Measurements from ENCODE around the gene PPFIBP2.

Gene PPFIBP2

DNA sequence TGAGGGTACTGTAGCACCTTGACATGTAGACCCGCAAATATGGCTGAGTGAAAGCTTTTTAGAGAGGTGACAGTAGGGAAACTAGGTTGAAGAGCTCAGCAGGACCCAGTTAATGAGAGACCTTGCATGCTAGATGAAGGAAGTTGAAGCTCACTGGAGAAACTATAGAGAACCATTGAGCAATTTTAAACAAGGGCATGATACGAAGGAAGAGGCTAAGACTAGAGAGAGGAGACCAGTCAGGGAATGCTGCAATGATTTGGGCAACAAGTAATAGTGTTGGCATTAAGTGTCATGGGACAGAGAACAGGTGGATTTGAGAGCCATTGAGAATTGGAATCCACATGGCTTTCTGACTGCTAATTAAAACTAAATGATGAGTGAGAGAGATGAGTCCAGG, 24.4 kb upstream of the PPFIBP2 start:
- H3K9me3 Mint-ChIP-seq: no peaks in the 10 kb centered on the region
- no peak for DNase-seq
- H3K27me3 Mint-ChIP-seq: no peaks in the 10 kb centered on the region
- H3K4me1 Mint-ChIP-seq: no peaks in the 10 kb centered on the region
- no peak overlapping the region for H3K27ac Mint-ChIP-seq
- no peak overlapping the region for H3K4me3 Mint-ChIP-seq
- CTCF ChIA-PET: no interaction called here
- no peaks in the 10 kb centered on the region for H3K36me3 Mint-ChIP-seq

GRCh38 chr11:7490054-7490453, 23.7 kb upstream of the PPFIBP2 start:
- CTCF ChIA-PET: no interaction called here
- H3K36me3 Mint-ChIP-seq: no peaks in the 10 kb centered on the region
- H3K4me3 Mint-ChIP-seq: no peak overlapping the region
- H3K9me3 Mint-ChIP-seq: no peaks in the 10 kb centered on the region
- no peaks in the 10 kb centered on the region for H3K4me1 Mint-ChIP-seq
- DNase-seq: no peak
- no peaks in the 10 kb centered on the region for H3K27me3 Mint-ChIP-seq
- no peak overlapping the region for H3K27ac Mint-ChIP-seq

- Mint-ChIP-seq H3K4me1 (no peaks in the 10 kb centered on the region), H3K27ac (no peak overlapping the region), H3K9me3 (no peaks in the 10 kb centered on the region), H3K4me3 (no peak overlapping the region), H3K27me3 (no peaks in the 10 kb centered on the region), H3K36me3 (no peaks in the 10 kb centered on the region)
- no peak for DNase-seq
- CTCF ChIA-PET: no interaction called here
Measured at GRCh38 chr11:7490535-7490934, 23.3 kb upstream of the PPFIBP2 start.

GRCh38 chr11:7492253-7492652, 21.5 kb upstream of the PPFIBP2 start:
- no peaks in the 10 kb centered on the region for H3K27me3 Mint-ChIP-seq
- H3K36me3 Mint-ChIP-seq: no peaks in the 10 kb centered on the region
- no peak overlapping the region for H3K4me3 Mint-ChIP-seq
- CTCF ChIA-PET: no interaction called here
- no peaks in the 10 kb centered on the region for H3K4me1 Mint-ChIP-seq
- no peaks in the 10 kb centered on the region for H3K9me3 Mint-ChIP-seq
- H3K27ac Mint-ChIP-seq: no peak overlapping the region
- DNase-seq: no peak

GRCh38 chr11:7493670-7494069, 20.1 kb upstream of the PPFIBP2 start:
- no peaks in the 10 kb centered on the region for H3K4me1 Mint-ChIP-seq
- CTCF ChIA-PET: no interaction called here
- H3K36me3 Mint-ChIP-seq: no peaks in the 10 kb centered on the region
- H3K4me3 Mint-ChIP-seq: no peak overlapping the region
- no peak overlapping the region for H3K27ac Mint-ChIP-seq
- H3K9me3 Mint-ChIP-seq: no peaks in the 10 kb centered on the region
- H3K27me3 Mint-ChIP-seq: no peaks in the 10 kb centered on the region
- no peak for DNase-seq

- Mint-ChIP-seq H3K4me1 (no peaks in the 10 kb centered on the region), H3K27me3 (no peaks in the 10 kb centered on the region), H3K4me3 (no peak overlapping the region), H3K36me3 (no peaks in the 10 kb centered on the region), H3K9me3 (no peaks in the 10 kb centered on the region), H3K27ac (no peak overlapping the region)
- no peak for DNase-seq
- CTCF ChIA-PET: no interaction called here
Measured at GRCh38 chr11:7494086-7494745, 19.6 kb upstream of the PPFIBP2 start.

- no peak overlapping the region for H3K4me3 Mint-ChIP-seq
- no peaks in the 10 kb centered on the region for H3K36me3 Mint-ChIP-seq
- no peaks in the 10 kb centered on the region for H3K4me1 Mint-ChIP-seq
- no peak overlapping the region for H3K27ac Mint-ChIP-seq
- DNase-seq: no peak
- CTCF ChIA-PET: interaction anchor here (0.6 kb wide), 1 partner anchor 91 kb away, joined by 5 read pairs; no protein-coding TSS in a partner anchor
- H3K27me3 Mint-ChIP-seq: peaks cover 5% of the 10 kb centered on the region
- H3K9me3 Mint-ChIP-seq: no peaks in the 10 kb centered on the region
Measured at GRCh38 chr11:7495882-7496551, 17.8 kb upstream of the PPFIBP2 start.

GRCh38 chr11:7498193-7498592, 15.6 kb upstream of the PPFIBP2 start:
- no peaks in the 10 kb centered on the region for H3K4me1 Mint-ChIP-seq
- H3K27ac Mint-ChIP-seq: no peak overlapping the region
- CTCF ChIA-PET: interaction anchor here (1.1 kb wide), 1 partner anchor 15 kb away, joined by 3 read pairs; the partner anchor contains the start of gene PPFIBP2
- DNase-seq: no peak
- H3K9me3 Mint-ChIP-seq: no peaks in the 10 kb centered on the region
- H3K4me3 Mint-ChIP-seq: no peak overlapping the region
- H3K36me3 Mint-ChIP-seq: no peaks in the 10 kb centered on the region
- H3K27me3 Mint-ChIP-seq: peaks cover 5% of the 10 kb centered on the region

GRCh38 chr11:7499081-7499480, 14.7 kb upstream of the PPFIBP2 start:
- Mint-ChIP-seq H3K9me3 (no peaks in the 10 kb centered on the region), H3K27me3 (peaks cover 5% of the 10 kb centered on the region), H3K4me3 (no peak overlapping the region), H3K27ac (no peak overlapping the region), H3K36me3 (no peaks in the 10 kb centered on the region), H3K4me1 (no peaks in the 10 kb centered on the region)
- CTCF ChIA-PET: interaction anchor here (1.2 kb wide), 1 partner anchor 13 kb away, joined by 4 read pairs; no protein-coding TSS in a partner anchor
- no peak for DNase-seq

- no peaks in the 10 kb centered on the region for H3K9me3 Mint-ChIP-seq
- H3K4me1 Mint-ChIP-seq: no peaks in the 10 kb centered on the region
- no peak for DNase-seq
- no peak overlapping the region for H3K4me3 Mint-ChIP-seq
- H3K27ac Mint-ChIP-seq: no peak overlapping the region
- no peaks in the 10 kb centered on the region for H3K36me3 Mint-ChIP-seq
- H3K27me3 Mint-ChIP-seq: peaks cover 5% of the 10 kb centered on the region
- CTCF ChIA-PET: interaction anchor here (1.2 kb wide), 1 partner anchor 12 kb away, joined by 4 read pairs; no protein-coding TSS in a partner anchor
Measured at GRCh38 chr11:7500251-7500650, 13.5 kb upstream of the PPFIBP2 start.

DNA sequence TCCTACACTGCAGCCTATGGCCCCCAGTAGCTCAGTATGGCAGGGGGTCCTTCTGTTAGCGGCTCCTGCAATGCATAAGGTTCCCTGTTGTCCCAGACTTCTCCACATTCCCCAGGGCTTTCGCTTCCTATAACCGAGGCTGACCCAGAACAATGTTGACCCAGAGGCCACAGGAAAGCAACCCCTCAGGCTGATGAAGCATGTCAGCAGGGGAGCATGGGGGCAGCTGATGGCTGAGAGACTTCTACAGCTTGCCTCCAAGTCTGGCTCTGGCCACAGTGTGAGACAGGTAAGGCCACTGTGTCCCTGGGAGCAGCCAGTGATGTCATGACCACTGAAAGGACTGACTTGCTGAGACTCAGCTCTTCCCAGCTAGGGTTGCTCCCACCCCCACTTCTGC, 12.5 kb upstream of the PPFIBP2 start:
- Mint-ChIP-seq H3K36me3 (no peaks in the 10 kb centered on the region), H3K4me3 (no peak overlapping the region), H3K27ac (no peak overlapping the region), H3K27me3 (peaks cover 5% of the 10 kb centered on the region), H3K9me3 (no peaks in the 10 kb centered on the region), H3K4me1 (no peaks in the 10 kb centered on the region)
- no peak for DNase-seq
- CTCF ChIA-PET: no interaction called here

DNA sequence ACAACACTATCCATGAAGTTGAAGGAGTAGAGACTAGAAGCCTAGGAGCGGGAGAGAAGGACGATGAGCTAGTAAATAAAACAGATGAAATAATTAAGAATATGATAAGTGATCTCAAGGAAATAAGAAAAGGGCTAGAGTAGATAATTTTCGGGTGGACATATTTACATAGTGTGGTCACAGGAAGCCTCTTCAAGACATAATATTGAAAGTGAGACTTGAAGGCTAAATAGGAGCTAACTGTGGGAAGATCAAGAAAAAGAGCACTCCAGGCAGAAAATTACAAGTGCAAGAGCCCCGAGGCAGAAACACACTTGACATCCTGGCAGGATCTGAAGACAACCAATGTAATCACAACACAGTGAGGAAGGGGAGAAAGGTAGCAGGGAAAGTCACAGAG, 11.9 kb upstream of the PPFIBP2 start:
- no peaks in the 10 kb centered on the region for H3K4me1 Mint-ChIP-seq
- CTCF ChIA-PET: no interaction called here
- DNase-seq: no peak
- H3K9me3 Mint-ChIP-seq: no peaks in the 10 kb centered on the region
- no peaks in the 10 kb centered on the region for H3K36me3 Mint-ChIP-seq
- no peak overlapping the region for H3K4me3 Mint-ChIP-seq
- H3K27ac Mint-ChIP-seq: no peak overlapping the region
- peaks cover 9% of the 10 kb centered on the region for H3K27me3 Mint-ChIP-seq

DNA sequence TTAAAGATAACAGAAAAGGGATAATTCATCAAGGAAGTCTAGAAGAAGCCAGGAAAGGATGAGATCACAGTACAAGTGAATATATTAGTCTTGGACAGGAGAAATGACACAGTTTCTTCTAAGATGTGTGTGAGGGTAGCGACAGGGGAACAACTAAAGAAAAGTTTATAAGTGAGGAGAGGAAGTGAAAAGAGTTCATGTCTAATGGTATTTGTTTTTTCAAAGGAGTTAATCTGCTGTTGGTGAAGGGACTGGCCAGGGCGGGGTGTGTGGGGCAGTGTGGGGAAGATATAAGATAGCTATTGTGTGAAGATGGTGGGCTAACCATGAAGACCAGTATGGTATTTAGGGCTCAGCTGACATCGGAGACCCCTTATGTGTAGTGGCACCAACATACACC, 7.6 kb upstream of the PPFIBP2 start:
- Mint-ChIP-seq H3K36me3 (no peaks in the 10 kb centered on the region), H3K27ac (no peak overlapping the region), H3K9me3 (no peaks in the 10 kb centered on the region), H3K27me3 (peaks cover 13% of the 10 kb centered on the region), H3K4me3 (no peak overlapping the region), H3K4me1 (peaks cover 2% of the 10 kb centered on the region)
- DNase-seq: no peak
- CTCF ChIA-PET: interaction anchor here (1.4 kb wide), 1 partner anchor 182 kb away, joined by 3 read pairs; no protein-coding TSS in a partner anchor

DNA sequence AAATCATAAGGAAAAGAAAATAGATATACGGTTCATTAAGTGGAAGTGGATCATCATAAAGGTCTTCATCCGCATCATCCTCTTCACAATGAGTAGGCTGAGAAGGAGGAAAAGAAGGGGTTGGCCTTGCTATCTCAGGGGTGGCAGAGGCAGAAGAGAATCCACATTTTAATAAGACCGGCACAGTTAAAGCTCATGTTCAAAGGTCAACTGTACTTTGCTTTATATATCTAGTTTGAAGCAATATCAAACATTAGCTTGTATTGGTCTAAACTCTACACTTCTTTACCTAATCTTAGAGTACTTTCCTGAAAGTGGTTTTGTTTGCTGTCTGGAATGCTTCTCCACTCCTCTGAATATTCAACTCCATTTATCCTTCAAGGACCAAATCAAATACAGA, 5.7 kb upstream of the PPFIBP2 start:
- peaks cover 15% of the 10 kb centered on the region for H3K27me3 Mint-ChIP-seq
- CTCF ChIA-PET: interaction anchor here (0.8 to 1.4 kb wide), 3 partner anchors 149 to 157 kb away, joined by 3 to 4 read pairs (median 3); no protein-coding TSS in a partner anchor
- H3K36me3 Mint-ChIP-seq: no peaks in the 10 kb centered on the region
- DNase-seq: no peak
- H3K4me3 Mint-ChIP-seq: no peak overlapping the region
- H3K27ac Mint-ChIP-seq: no peak overlapping the region
- H3K9me3 Mint-ChIP-seq: no peaks in the 10 kb centered on the region
- H3K4me1 Mint-ChIP-seq: peaks cover 20% of the 10 kb centered on the region

DNA sequence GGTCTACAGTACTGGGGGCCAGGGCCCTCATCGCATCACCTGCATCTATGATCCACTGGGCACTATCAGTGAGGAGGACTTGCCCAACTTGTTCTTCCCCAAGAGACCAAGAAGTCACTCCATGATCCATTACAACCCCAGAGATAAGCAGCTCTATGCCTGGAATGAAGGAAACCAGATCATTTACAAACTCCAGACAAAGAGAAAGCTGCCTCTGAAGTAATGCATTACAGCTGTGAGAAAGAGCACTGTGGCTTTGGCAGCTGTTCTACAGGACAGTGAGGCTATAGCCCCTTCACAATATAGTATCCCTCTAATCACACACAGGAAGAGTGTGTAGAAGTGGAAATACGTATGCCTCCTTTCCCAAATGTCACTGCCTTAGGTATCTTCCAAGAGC, 3.8 kb upstream of the PPFIBP2 start:
- Mint-ChIP-seq H3K27me3 (peaks cover 26% of the 10 kb centered on the region), H3K9me3 (no peaks in the 10 kb centered on the region), H3K27ac (no peak overlapping the region), H3K36me3 (no peaks in the 10 kb centered on the region), H3K4me3 (no peak overlapping the region), H3K4me1 (peaks cover 29% of the 10 kb centered on the region)
- CTCF ChIA-PET: interaction anchor here (0.8 to 5.8 kb wide), 4 partner anchors 13 to 155 kb away, joined by 3 to 31 read pairs (median 4); no protein-coding TSS in a partner anchor
- no peak for DNase-seq
